SU-DHL-6 (cell line): ENCODE measurements around the gene BNC2.

Experiments used
- H2AFZ ChIP-seq: fragments of 200-600 bp; sonication (generic); 2 replicates; pipeline ENCODE4 v1.6.1; 2014; ENCODE audit warnings: low read depth, mild to moderate bottlenecking, moderate library complexity, mixed read lengths, antibody characterized with exemption, low read length; ENCODE audit not compliant: severe bottlenecking
- H3F3A ChIP-seq: fragments of 200-600 bp; shearing (Covaris generic); 2 replicates; pipeline ENCODE4 v1.6.0; 2016; ENCODE audit warnings: antibody characterized with exemption, mild to moderate bottlenecking; ENCODE audit not compliant: insufficient read depth
- H3K27ac ChIP-seq: fragments of 200-600 bp; sonication (generic); 2 replicates; pipeline ENCODE4 v1.5.1; 2016; ENCODE audit warnings: low read depth, mild to moderate bottlenecking, low read length, moderate library complexity, mixed read lengths
- H3K27me3 ChIP-seq: fragments of 200-600 bp; sonication (generic), shearing (Covaris generic); 2 replicates; pipeline ENCODE4 v1.6.0; 2014; ENCODE audit warnings: mild to moderate bottlenecking, low read length
- H3K36me3 ChIP-seq: fragments of 200-600 bp; sonication (generic); 2 replicates; pipeline ENCODE4 v1.6.1; 2014; ENCODE audit warnings: mild to moderate bottlenecking, low read length, mixed read lengths
- H3K4me2 ChIP-seq: fragments of 300-600, 200-600 bp; shearing (Covaris generic), sonication (generic); 2 replicates; pipeline ENCODE4 v1.6.0; 2014; ENCODE audit warnings: low read length, low read depth, mild to moderate bottlenecking; ENCODE audit not compliant: poor library complexity, severe bottlenecking
- H3K4me3 ChIP-seq: fragments of 200-600 bp; sonication (generic); 2 replicates; pipeline ENCODE4 v1.5.1; 2014; ENCODE audit warnings: antibody characterized with exemption, low read length, mild to moderate bottlenecking, mixed read lengths; ENCODE audit not compliant: insufficient read depth, poor library complexity, severe bottlenecking
- H3K79me2 ChIP-seq: fragments of 200-600 bp; sonication (generic); 2 replicates; pipeline ENCODE4 v1.6.1; 2014; ENCODE audit warnings: mild to moderate bottlenecking, low read length, moderate library complexity; ENCODE audit not compliant: insufficient read depth
- H3K9ac ChIP-seq: fragments of 200-600 bp; sonication (generic); 2 replicates; pipeline ENCODE4 v1.7.0; 2014; ENCODE audit warnings: mild to moderate bottlenecking, low read length
- H3K9me2 ChIP-seq: fragments of 200-600 bp; sonication (generic); replicated peaks from 2 replicates; pipeline ENCODE4 v1.6.1; 2014; ENCODE audit warnings: low read length; ENCODE audit not compliant: insufficient read depth
- H3K9me3 ChIP-seq: fragments of 200-600 bp; sonication (generic); 2 replicates; pipeline ENCODE4 v1.6.1; 2014; ENCODE audit warnings: low read length, mixed read lengths; ENCODE audit not compliant: insufficient read depth
- H4K20me1 ChIP-seq: fragments of 200-600 bp; sonication (generic); 2 replicates; pipeline ENCODE4 v1.6.1; 2014; ENCODE audit warnings: low read depth, mild to moderate bottlenecking, antibody characterized with exemption, low read length, moderate library complexity, mixed read lengths
- EZH2phosphoT487 ChIP-seq: fragments of 200-600 bp; sonication (generic), shearing (Covaris generic); conservative IDR thresholded peaks from 2 replicates; pipeline ENCODE4 v1.6.1; 2018; ENCODE audit warnings: mild to moderate bottlenecking, antibody characterized with exemption, low read length, moderate library complexity, mixed read lengths
- TF ChIP-seq, protein P1 (sequence below): fragments of 200-600 bp; sonication (generic); IDR thresholded peaks from one replicate; pipeline ENCODE4 v1.5.1; 2017; ENCODE audit warnings: antibody characterized with exemption, mild to moderate bottlenecking, low read length, moderate library complexity; ENCODE audit not compliant: insufficient read depth, poor library complexity, severe bottlenecking

Gene BNC2

DNA sequence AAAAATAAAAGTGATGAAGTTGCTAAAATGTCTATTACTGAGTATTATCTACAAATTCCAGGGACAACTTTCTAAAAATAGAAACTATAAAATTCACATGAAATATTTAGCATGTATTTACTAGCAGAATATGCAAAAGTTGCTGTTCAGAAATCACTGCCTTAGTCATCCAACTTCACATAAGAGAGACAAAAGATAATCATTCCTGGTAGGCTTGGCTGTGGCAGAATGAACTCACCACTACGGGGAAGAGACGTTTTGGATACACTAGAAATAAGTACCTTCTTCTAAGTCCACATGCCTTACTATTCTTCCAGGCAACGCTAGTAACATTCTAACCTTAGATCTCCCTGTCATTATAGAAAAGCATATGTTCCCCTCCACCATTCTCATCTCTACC lies 272.2 kb downstream of the BNC2 start:
- TF ChIP-seq, protein P1, sequence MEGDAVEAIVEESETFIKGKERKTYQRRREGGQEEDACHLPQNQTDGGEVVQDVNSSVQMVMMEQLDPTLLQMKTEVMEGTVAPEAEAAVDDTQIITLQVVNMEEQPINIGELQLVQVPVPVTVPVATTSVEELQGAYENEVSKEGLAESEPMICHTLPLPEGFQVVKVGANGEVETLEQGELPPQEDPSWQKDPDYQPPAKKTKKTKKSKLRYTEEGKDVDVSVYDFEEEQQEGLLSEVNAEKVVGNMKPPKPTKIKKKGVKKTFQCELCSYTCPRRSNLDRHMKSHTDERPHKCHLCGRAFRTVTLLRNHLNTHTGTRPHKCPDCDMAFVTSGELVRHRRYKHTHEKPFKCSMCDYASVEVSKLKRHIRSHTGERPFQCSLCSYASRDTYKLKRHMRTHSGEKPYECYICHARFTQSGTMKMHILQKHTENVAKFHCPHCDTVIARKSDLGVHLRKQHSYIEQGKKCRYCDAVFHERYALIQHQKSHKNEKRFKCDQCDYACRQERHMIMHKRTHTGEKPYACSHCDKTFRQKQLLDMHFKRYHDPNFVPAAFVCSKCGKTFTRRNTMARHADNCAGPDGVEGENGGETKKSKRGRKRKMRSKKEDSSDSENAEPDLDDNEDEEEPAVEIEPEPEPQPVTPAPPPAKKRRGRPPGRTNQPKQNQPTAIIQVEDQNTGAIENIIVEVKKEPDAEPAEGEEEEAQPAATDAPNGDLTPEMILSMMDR = no peak
- no peak for TF ChIP-seq EZH2phosphoT487
- Histone ChIP-seq H3K27me3 (no peaks in the 10 kb centered on the region), H3K4me3 (no peak overlapping the region), H3K9me2 (no peaks in the 10 kb centered on the region), H3K27ac (no peak overlapping the region), H3K9me3 (no peaks in the 10 kb centered on the region), H3K9ac (no peak overlapping the region), H3K36me3 (no peaks in the 10 kb centered on the region), H3F3A (no peaks in the 10 kb centered on the region), H2AFZ (no peak overlapping the region), H4K20me1 (no peaks in the 10 kb centered on the region), H3K4me2 (no peak overlapping the region), H3K79me2 (no peaks in the 10 kb centered on the region)

DNA sequence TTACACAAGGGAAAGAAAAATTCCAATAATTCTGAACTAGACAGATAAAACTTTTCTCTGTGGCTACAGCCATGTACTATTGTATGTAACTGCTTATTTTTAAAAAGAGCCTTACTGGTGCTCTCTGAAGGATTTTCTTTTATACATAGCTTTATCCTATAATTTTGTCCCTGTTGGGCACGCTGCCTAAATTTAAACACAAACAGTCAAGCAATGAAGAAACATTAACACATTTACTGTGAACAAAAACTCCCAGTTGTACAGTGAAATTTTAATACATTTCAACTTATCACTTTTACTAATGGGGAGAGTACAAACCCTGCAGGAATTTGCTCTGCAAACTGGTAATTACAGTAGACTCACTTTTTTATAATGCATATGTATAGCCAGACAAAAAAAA lies 273.3 kb downstream of the BNC2 start:
- TF ChIP-seq, protein P1 = no peak
- no peak for TF ChIP-seq EZH2phosphoT487
- Histone ChIP-seq H3K4me3 (no peak overlapping the region), H3K79me2 (no peaks in the 10 kb centered on the region), H3K9ac (no peak overlapping the region), H3K9me2 (no peaks in the 10 kb centered on the region), H3K27me3 (no peaks in the 10 kb centered on the region), H3K4me2 (no peak overlapping the region), H2AFZ (no peak overlapping the region), H3K9me3 (no peaks in the 10 kb centered on the region), H3K27ac (no peak overlapping the region), H4K20me1 (no peaks in the 10 kb centered on the region), H3K36me3 (no peaks in the 10 kb centered on the region), H3F3A (no peaks in the 10 kb centered on the region)

DNA sequence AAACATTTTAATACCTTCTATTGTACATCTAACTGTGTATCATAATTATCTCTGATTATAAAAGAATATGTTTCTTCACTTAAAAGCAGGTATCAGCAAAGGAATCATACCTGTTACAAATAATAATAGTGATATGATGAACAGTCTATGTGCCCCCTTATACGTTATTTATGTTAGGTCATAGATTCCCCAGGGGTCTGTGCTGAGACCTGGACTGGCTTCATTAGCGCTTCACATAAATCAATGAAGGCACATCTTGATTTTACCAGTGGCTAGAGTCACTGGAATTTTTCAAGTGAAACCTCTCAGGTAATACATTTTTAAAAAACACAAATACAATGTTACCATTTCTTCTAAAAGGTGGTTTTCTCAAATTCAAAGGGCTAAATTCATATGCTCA lies 275.2 kb downstream of the BNC2 start:
- Histone ChIP-seq H3K4me3 (no peak overlapping the region), H3F3A (no peaks in the 10 kb centered on the region), H3K9me2 (no peaks in the 10 kb centered on the region), H3K9me3 (no peaks in the 10 kb centered on the region), H4K20me1 (no peaks in the 10 kb centered on the region), H2AFZ (no peak overlapping the region), H3K4me2 (no peak overlapping the region), H3K79me2 (no peaks in the 10 kb centered on the region), H3K27me3 (no peaks in the 10 kb centered on the region), H3K27ac (no peak overlapping the region), H3K9ac (no peak overlapping the region), H3K36me3 (no peaks in the 10 kb centered on the region)
- TF ChIP-seq, protein P1 = no peak
- TF ChIP-seq EZH2phosphoT487 = no peak
